Spleen (tissue), 3 donors: ENCODE data around the gene POU2AF3.

ENCODE experiments used
- POLR2A ChIP-seq, 3 donors: fragments of 450-650 bp; IDR thresholded peaks; one replicate each; pipeline ENCODE4 v1.5.1; 2017; ENCODE audit warnings: antibody characterized with exemption in 3 of 3, mild to moderate bottlenecking in 1 of 3
- POLR2AphosphoS5 ChIP-seq, 3 donors: sonication (generic); formaldehyde crosslinking; IDR thresholded peaks; one replicate each; pipeline ENCODE4 v1.5.1; 2017; ENCODE audit warnings: antibody characterized with exemption in 3 of 3

- TF ChIP-seq POLR2A (IDR thresholded peaks at IDR 0.05) (no peak), POLR2AphosphoS5 (IDR thresholded peaks at IDR 0.05) (no peak)
These were observed 28.5 kb downstream of the POU2AF3 start for GRCh38 chr11:111326824-111327223.
